ENCODE results near the gene KLF11.
"Not testable (repeated sequence)": the region's sequence is repeated elsewhere in the genome, so short reads cannot be mapped to it uniquely, and the experiment has no call there.

The KLF11 gene

GRCh38 chr2:10089565-10090190 is 46.3 kb downstream of the KLF11 start:
- H3K9ac ChIP-seq (ENCODE audit: low read length): no peak overlapping the region
- no peak overlapping the region for H2AFZ ChIP-seq (ENCODE audit: low read length)
- H4K20me1 ChIP-seq (ENCODE audit: insufficient read depth, low read length): no peaks in the 10 kb centered on the region
- no peaks in the 10 kb centered on the region for H3K9me3 ChIP-seq (replicated peaks; ENCODE audit: insufficient read depth, low read length)
- H3F3A ChIP-seq (ENCODE audit: insufficient read depth, low read length): no peaks in the 10 kb centered on the region
- H3K36me3 ChIP-seq (replicated peaks; ENCODE audit: insufficient read depth, low read length): no peaks in the 10 kb centered on the region
- no peak overlapping the region for H3K4me3 ChIP-seq (ENCODE audit: low read length)
- no peak overlapping the region for H3K4me2 ChIP-seq (ENCODE audit: low read depth, low read length)
- no peaks in the 10 kb centered on the region for H3K4me1 ChIP-seq (ENCODE audit: low read length)
- TF ChIP-seq CTCF (IDR thresholded peaks at IDR 0.05; ENCODE audit: low read length) (no peak), EZH2phosphoT487 (IDR thresholded peaks at IDR 0.05; ENCODE audit: low read length) (no peak)
- H3K27me3 ChIP-seq (replicated peaks; ENCODE audit: insufficient read depth, low read length): no peaks in the 10 kb centered on the region
- H3K79me2 ChIP-seq (ENCODE audit: low read length): no peaks in the 10 kb centered on the region
- no peak overlapping the region for H3K27ac ChIP-seq (ENCODE audit: low read length)
- DNase-seq: no peak
- H3K9me2 ChIP-seq (replicated peaks; ENCODE audit: insufficient read depth, low read length): no peaks in the 10 kb centered on the region

- Histone ChIP-seq H2AFZ (ENCODE audit: low read length) (no peak overlapping the region), H3K9me3 (replicated peaks; ENCODE audit: insufficient read depth, low read length) (no peaks in the 10 kb centered on the region)
These were observed 48.0 kb downstream of the KLF11 start for GRCh38 chr2:10091182-10091888.

GRCh38 chr2:10091889-10092244 is 48.5 kb downstream of the KLF11 start:
- H3K27ac ChIP-seq (ENCODE audit: low read length): not testable (repeated sequence)

More at GRCh38 chr2:10091182-10091888, 48.0 kb downstream of the KLF11 start:
- Histone ChIP-seq H3K4me2 (ENCODE audit: low read depth, low read length) (no peak overlapping the region), H3K27ac (ENCODE audit: low read length) (no peak overlapping the region), H3K9ac (ENCODE audit: low read length) (no peak overlapping the region), H4K20me1 (ENCODE audit: insufficient read depth, low read length) (no peaks in the 10 kb centered on the region), H3K9me2 (replicated peaks; ENCODE audit: insufficient read depth, low read length) (no peaks in the 10 kb centered on the region), H3K36me3 (replicated peaks; ENCODE audit: insufficient read depth, low read length) (no peaks in the 10 kb centered on the region), H3K4me1 (ENCODE audit: low read length) (no peaks in the 10 kb centered on the region), H3F3A (ENCODE audit: insufficient read depth, low read length) (no peaks in the 10 kb centered on the region), H3K4me3 (ENCODE audit: low read length) (no peak overlapping the region), H3K79me2 (ENCODE audit: low read length) (no peaks in the 10 kb centered on the region), H3K27me3 (replicated peaks; ENCODE audit: insufficient read depth, low read length) (no peaks in the 10 kb centered on the region)
- TF ChIP-seq CTCF (IDR thresholded peaks at IDR 0.05; ENCODE audit: low read length) (no peak), EZH2phosphoT487 (IDR thresholded peaks at IDR 0.05; ENCODE audit: low read length) (no peak), EZH2 (optimal IDR thresholded peaks at IDR 0.05; ENCODE audit: low read depth, low read length) (no peak)
- DNase-seq: no peak

GRCh38 chr2:10094271-10094814 is 51.0 kb downstream of the KLF11 start:
- no peaks in the 10 kb centered on the region for H3K27me3 ChIP-seq (replicated peaks; ENCODE audit: insufficient read depth, low read length)
- TF ChIP-seq CTCF (IDR thresholded peaks at IDR 0.05; ENCODE audit: low read length) (no peak), EZH2 (optimal IDR thresholded peaks at IDR 0.05; ENCODE audit: low read depth, low read length) (no peak), EZH2phosphoT487 (IDR thresholded peaks at IDR 0.05; ENCODE audit: low read length) (no peak)
- H3K36me3 ChIP-seq (replicated peaks; ENCODE audit: insufficient read depth, low read length): no peaks in the 10 kb centered on the region
- no peaks in the 10 kb centered on the region for H3F3A ChIP-seq (ENCODE audit: insufficient read depth, low read length)
- no peak overlapping the region for H2AFZ ChIP-seq (ENCODE audit: low read length)
- no peak overlapping the region for H3K4me2 ChIP-seq (ENCODE audit: low read depth, low read length)
- no peak overlapping the region for H3K27ac ChIP-seq (ENCODE audit: low read length)
- DNase-seq: no peak
- no peaks in the 10 kb centered on the region for H3K9me3 ChIP-seq (replicated peaks; ENCODE audit: insufficient read depth, low read length)
- H4K20me1 ChIP-seq (ENCODE audit: insufficient read depth, low read length): no peaks in the 10 kb centered on the region
- no peaks in the 10 kb centered on the region for H3K9me2 ChIP-seq (replicated peaks; ENCODE audit: insufficient read depth, low read length)
- no peaks in the 10 kb centered on the region for H3K79me2 ChIP-seq (ENCODE audit: low read length)
- H3K4me3 ChIP-seq (ENCODE audit: low read length): no peak overlapping the region
- H3K4me1 ChIP-seq (ENCODE audit: low read length): peaks cover 8% of the 10 kb centered on the region; the same call in 1 of the 2 replicates
- H3K9ac ChIP-seq (ENCODE audit: low read length): no peak overlapping the region

More at GRCh38 chr2:10091889-10092244, 48.5 kb downstream of the KLF11 start:
- H3K79me2 ChIP-seq (ENCODE audit: low read length); H3K27me3 ChIP-seq (replicated peaks; ENCODE audit: insufficient read depth, low read length); H3K36me3 ChIP-seq (replicated peaks; ENCODE audit: insufficient read depth, low read length); H3K9me3 ChIP-seq (replicated peaks; ENCODE audit: insufficient read depth, low read length); H3F3A ChIP-seq (ENCODE audit: insufficient read depth, low read length); H4K20me1 ChIP-seq (ENCODE audit: insufficient read depth, low read length); H3K4me1 ChIP-seq (ENCODE audit: low read length); H3K9me2 ChIP-seq (replicated peaks; ENCODE audit: insufficient read depth, low read length); H2AFZ ChIP-seq (ENCODE audit: low read length); H3K9ac ChIP-seq (ENCODE audit: low read length); H3K4me3 ChIP-seq (ENCODE audit: low read length); DNase-seq; H3K4me2 ChIP-seq (ENCODE audit: low read depth, low read length): not testable (repeated sequence)

Data from MM.1S (cell line).